Fibroblast of lung (primary cell): ENCODE data around the gene JOSD2.

Source experiments
- CTCF ChIP-seq, 2 donors: IDR thresholded peaks in 1 of 2; conservative IDR thresholded peaks in 1 of 2; 1 replicate in 1 of 2; 2 replicates in 1 of 2; pipeline ENCODE4 v1.5.1; 2011 to 2012; ENCODE audit warnings: low read length in 2 of 2, control low read depth in 1 of 2, inconsistent platforms in 1 of 2, low read depth in 1 of 2, mild to moderate bottlenecking in 1 of 2
- EZH2 ChIP-seq: IDR thresholded peaks from 2 replicates; pipeline ENCODE4 v1.5.1; 2012; ENCODE audit warnings: low read length, control low read depth, mild to moderate bottlenecking; ENCODE audit errors: missing control alignments

GRCh38 chr19:50464348-50464747 lies 46.6 kb downstream of the JOSD2 start:
- TF ChIP-seq CTCF (conservative IDR thresholded peaks at IDR 0.05 in 1 of 2, IDR thresholded peaks at IDR 0.05 in 1 of 2; ENCODE audit: low read depth in 1 of 2, low read length in 2 of 2) (no peak), EZH2 (no peak)
